ENCODE measurements around the gene GSN. TPM values are rescaled to one million over a fixed set of nuclear protein-coding genes. Genes with fewer than 3 reads are reported as not detected.

Gene GSN
- total and polyA plus RNA-seq, 2 of the 13 experiments (the other 11 are each of a cell fraction or from before 2014, with no cell fraction given): 294 to 307 TPM

DNA sequence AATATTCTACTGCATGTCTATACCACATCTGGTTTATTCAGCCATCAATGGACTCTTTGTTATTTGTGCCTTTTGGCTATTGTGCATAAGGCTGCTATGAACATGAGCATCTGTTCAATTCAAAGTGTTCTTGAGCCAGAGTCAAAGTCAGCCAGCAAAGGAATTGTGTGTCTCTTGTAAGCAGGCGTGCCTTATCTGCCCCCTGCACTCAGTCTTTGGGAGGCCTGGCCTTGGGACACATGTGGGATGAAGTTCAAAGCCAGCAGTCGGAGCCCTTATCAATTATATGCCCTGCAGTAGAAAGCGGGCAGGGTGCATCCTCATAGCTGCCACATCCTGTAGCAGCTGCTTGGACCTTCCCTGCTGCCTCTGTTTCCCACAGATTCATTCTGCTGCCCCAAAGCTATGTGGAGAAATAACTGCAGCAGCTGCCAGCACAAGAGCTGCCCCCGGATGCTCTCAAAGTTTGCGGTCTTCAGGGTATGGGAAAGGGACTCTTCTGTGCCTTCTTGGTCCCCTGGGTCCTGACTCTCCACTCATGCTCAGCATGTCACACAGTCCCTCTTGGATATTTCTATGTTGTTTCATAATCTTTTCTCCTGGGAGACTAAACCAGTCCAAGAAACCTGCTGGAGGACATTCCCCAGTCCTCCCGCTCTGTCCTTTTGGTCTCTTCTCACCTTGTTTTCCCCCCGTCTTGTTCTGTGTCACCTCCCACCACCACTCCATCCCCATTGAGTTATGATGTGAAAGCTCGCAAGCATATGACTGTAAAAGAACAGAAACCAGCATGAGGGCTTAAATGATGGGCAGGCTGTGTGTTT, 66.2 kb downstream of the GSN start:
- no peak for DNase-seq (ENCODE audit: low spot score)
- Histone ChIP-seq H3K27me3 (ENCODE audit: control insufficient read depth in 1 of 2, insufficient read depth in 2 of 2, low read length in 2 of 2) (no peaks in the 10 kb centered on the region), H3K9ac (ENCODE audit: insufficient read depth, low read depth, low read length) (no peak overlapping the region), H4K20me1 (ENCODE audit: insufficient read depth, low read length) (no peaks in the 10 kb centered on the region), H3K79me2 (ENCODE audit: insufficient read depth, low read length) (no peaks in the 10 kb centered on the region), H3K9me3 (ENCODE audit: low read length) (no peaks in the 10 kb centered on the region), H2AFZ (ENCODE audit: low read length) (no peak overlapping the region), H3K4me3 (replicated peaks in 1 of 3; ENCODE audit: insufficient read depth in 1 of 3, low read depth in 2 of 3, low read length in 3 of 3) (no peak overlapping the region), H3K4me2 (ENCODE audit: low read depth, low read length) (no peak overlapping the region), H3K4me1 (ENCODE audit: insufficient read depth, low read length) (no peaks in the 10 kb centered on the region), H3K27ac (ENCODE audit: extremely low read length, insufficient read depth, low read length) (no peak overlapping the region), H3K36me3 (replicated peaks in 1 of 2; ENCODE audit: control insufficient read depth in 1 of 2, insufficient read depth in 2 of 2, low read length in 2 of 2) (peaks cover 24 to 40% of the 10 kb centered on the region in 2 experiments)
- BruUV-seq (replicated peaks): TSS peak; percentile 15
- 92% methylated on average over 7 of the region's 8 CpGs for WGBS (ENCODE audit: low lambda C conversion rate)
- CTCF ChIA-PET (ENCODE audit: low intra/inter-chr PET ratio, low total read pairs): no interaction called here
- POLR2A ChIA-PET: no interaction called here
- FAIRE-seq: no peak
- TF ChIP-seq TCF7L2 (IDR thresholded peaks at IDR 0.05; ENCODE audit: low read depth, low read length) (no peak), ZNF839 (CRISPR knock-in tag; IDR thresholded peaks at IDR 0.05; ENCODE audit: borderline replicate concordance) (no peak)
- intact Hi-C loops (cut with micrococcal nuclease; ENCODE audit: unreplicated experiment): no loop called here
- ATAC-seq: peak; percentile 15; the same call in 2 of the 3 replicates
- in situ Hi-C loops (cut with HindIII; ENCODE audit: extremely low pct_ligation_motif_present, low pct_unique_long_range_greater_than_20kb): no loop called here

DNA sequence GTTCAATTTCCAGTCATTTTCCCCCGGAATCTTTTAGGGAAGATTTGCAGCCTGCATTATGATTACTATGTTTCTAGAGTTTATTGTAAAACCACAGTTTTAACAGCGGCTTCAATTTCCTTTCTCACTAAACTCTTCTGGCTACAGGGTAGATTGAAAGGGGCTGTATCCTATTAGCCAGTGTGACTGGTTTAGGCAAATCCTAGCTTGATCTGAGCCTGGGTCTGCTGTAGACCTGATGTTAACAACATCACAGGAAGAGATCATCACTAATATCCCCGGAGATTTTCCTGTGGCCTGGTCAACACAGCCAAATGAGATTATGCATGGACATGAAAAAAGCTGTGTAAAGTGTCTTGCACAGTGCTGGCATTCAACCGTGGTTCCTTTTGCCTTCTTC, 68.7 kb downstream of the GSN start:
- ATAC-seq: no peak
- Histone ChIP-seq H3K9me3 (ENCODE audit: low read length) (no peaks in the 10 kb centered on the region), H3K36me3 (replicated peaks in 1 of 2; ENCODE audit: control insufficient read depth in 1 of 2, insufficient read depth in 2 of 2, low read length in 2 of 2) (peaks cover 10 to 30% of the 10 kb centered on the region in 2 experiments), H3K9ac (ENCODE audit: insufficient read depth, low read depth, low read length) (no peak overlapping the region), H2AFZ (ENCODE audit: low read length) (no peak overlapping the region), H3K4me2 (ENCODE audit: low read depth, low read length) (no peak overlapping the region), H3K27me3 (ENCODE audit: control insufficient read depth in 1 of 2, insufficient read depth in 2 of 2, low read length in 2 of 2) (no peaks in the 10 kb centered on the region), H4K20me1 (ENCODE audit: insufficient read depth, low read length) (no peaks in the 10 kb centered on the region), H3K27ac (ENCODE audit: extremely low read length, insufficient read depth, low read length) (no peak overlapping the region), H3K4me3 (replicated peaks in 1 of 3; ENCODE audit: insufficient read depth in 1 of 3, low read depth in 2 of 3, low read length in 3 of 3) (no peak overlapping the region), H3K4me1 (ENCODE audit: insufficient read depth, low read length) (no peaks in the 10 kb centered on the region), H3K79me2 (ENCODE audit: insufficient read depth, low read length) (no peaks in the 10 kb centered on the region)
- 100% methylated on average over 4 of the region's 4 CpGs for WGBS (ENCODE audit: low lambda C conversion rate)
- no peak for FAIRE-seq
- BruUV-seq (replicated peaks): no TSS peak
- POLR2A ChIA-PET: no interaction called here
- DNase-seq (ENCODE audit: low spot score): no peak
- in situ Hi-C loops (cut with HindIII; ENCODE audit: extremely low pct_ligation_motif_present, low pct_unique_long_range_greater_than_20kb) (no loop called here), intact Hi-C loops (cut with micrococcal nuclease; ENCODE audit: unreplicated experiment) (no loop called here)
- CTCF ChIA-PET (ENCODE audit: low intra/inter-chr PET ratio, low total read pairs): no interaction called here
- TF ChIP-seq HMG20A (CRISPR knock-in tag; IDR thresholded peaks at IDR 0.05; ENCODE audit: borderline replicate concordance) (no peak), SOX13 (IDR thresholded peaks at IDR 0.05) (no peak), SOX13 (CRISPR knock-in tag; conservative IDR thresholded peaks at IDR 0.05 in 1 of 2, IDR thresholded peaks at IDR 0.05 in 1 of 2) (no peak), TFE3 (CRISPR knock-in tag; IDR thresholded peaks at IDR 0.05) (no peak), ZNF572 (CRISPR knock-in tag; IDR thresholded peaks at IDR 0.05) (no peak), ZBTB7A (CRISPR knock-in tag; IDR thresholded peaks at IDR 0.05) (no peak), PHF21A (CRISPR knock-in tag; IDR thresholded peaks at IDR 0.05) (no peak), ZNF790 (CRISPR knock-in tag; IDR thresholded peaks at IDR 0.05; ENCODE audit: borderline replicate concordance) (no peak), ZNF292 (CRISPR knock-in tag; IDR thresholded peaks at IDR 0.05; ENCODE audit: borderline replicate concordance, low read depth) (no peak)
- TF ChIP-seq, protein P1, sequence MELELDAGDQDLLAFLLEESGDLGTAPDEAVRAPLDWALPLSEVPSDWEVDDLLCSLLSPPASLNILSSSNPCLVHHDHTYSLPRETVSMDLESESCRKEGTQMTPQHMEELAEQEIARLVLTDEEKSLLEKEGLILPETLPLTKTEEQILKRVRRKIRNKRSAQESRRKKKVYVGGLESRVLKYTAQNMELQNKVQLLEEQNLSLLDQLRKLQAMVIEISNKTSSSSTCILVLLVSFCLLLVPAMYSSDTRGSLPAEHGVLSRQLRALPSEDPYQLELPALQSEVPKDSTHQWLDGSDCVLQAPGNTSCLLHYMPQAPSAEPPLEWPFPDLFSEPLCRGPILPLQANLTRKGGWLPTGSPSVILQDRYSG (CRISPR knock-in tag; IDR thresholded peaks at IDR 0.05): no peak
- TF ChIP-seq, protein P2, sequence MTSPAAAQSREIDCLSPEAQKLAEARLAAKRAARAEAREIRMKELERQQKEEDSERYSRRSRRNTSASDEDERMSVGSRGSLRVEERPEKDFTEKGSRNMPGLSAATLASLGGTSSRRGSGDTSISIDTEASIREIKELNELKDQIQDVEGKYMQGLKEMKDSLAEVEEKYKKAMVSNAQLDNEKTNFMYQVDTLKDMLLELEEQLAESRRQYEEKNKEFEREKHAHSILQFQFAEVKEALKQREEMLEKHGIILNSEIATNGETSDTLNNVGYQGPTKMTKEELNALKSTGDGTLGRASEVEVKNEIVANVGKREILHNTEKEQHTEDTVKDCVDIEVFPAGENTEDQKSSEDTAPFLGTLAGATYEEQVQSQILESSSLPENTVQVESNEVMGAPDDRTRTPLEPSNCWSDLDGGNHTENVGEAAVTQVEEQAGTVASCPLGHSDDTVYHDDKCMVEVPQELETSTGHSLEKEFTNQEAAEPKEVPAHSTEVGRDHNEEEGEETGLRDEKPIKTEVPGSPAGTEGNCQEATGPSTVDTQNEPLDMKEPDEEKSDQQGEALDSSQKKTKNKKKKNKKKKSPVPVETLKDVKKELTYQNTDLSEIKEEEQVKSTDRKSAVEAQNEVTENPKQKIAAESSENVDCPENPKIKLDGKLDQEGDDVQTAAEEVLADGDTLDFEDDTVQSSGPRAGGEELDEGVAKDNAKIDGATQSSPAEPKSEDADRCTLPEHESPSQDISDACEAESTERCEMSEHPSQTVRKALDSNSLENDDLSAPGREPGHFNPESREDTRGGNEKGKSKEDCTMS (CRISPR knock-in tag; conservative IDR thresholded peaks at IDR 0.05): no peak

Data from HepG2 (cell line).